Kidney tubule cell (primary cell): ENCODE measurements around the gene SYNPO.

Experiments
- DNase-seq: peaks from one replicate; pipeline ENCODE4 v3.0.0-alpha.2; 2018; ENCODE audit warnings: low spot score

Gene SYNPO, protein sequence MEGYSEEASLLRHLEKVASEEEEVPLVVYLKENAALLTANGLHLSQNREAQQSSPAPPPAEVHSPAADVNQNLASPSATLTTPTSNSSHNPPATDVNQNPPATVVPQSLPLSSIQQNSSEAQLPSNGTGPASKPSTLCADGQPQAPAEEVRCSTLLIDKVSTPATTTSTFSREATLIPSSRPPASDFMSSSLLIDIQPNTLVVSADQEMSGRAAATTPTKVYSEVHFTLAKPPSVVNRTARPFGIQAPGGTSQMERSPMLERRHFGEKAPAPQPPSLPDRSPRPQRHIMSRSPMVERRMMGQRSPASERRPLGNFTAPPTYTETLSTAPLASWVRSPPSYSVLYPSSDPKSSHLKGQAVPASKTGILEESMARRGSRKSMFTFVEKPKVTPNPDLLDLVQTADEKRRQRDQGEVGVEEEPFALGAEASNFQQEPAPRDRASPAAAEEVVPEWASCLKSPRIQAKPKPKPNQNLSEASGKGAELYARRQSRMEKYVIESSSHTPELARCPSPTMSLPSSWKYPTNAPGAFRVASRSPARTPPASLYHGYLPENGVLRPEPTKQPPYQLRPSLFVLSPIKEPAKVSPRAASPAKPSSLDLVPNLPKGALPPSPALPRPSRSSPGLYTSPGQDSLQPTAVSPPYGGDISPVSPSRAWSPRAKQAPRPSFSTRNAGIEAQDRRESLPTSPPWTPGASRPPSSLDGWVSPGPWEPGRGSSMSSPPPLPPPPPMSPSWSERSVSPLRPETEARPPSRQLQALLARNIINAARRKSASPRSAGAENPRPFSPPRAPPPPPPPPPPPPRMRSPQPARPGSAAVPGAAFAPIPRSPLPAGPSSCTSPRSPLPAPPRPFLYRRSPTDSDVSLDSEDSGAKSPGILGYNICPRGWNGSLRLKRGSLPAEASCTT

DNA sequence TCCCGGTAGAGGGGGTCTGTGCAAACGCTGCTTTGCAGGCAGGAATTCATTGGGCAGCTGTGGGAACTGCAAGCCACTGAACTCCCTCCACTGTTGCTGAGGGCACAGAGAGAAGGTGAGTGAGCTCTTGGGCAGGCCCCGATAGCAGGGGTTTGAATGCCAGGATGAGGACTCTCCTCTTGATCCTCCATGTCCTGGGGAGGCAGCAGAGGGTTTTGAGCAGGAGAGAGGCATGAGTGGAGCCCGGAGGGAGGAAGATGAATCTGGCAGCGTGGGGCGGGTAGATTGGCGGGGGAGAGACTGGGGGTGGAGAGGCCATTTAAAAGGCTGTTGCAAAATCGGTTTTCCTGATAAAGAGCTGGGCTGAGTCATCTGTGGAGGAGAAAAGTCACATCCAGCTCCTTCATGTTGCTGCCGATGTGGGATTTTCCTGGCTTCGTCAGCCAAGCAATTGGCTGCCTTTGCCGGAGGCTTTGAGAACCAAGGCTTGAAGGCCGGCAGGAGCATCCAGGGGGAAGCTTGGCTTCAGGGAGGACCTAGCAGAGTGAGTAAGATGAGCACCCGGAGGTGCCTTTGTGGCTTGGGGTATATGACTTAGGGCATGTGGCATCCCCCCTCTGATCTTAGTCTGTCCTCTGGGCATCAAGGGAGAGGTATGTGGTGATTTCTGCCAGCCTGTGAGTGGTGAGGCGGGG lies at the start of gene SYNPO:
TSS of gene SYNPO (plus strand) at position 350 of the 695 bp plus-strand sequence. CDS start 7,616 bp downstream, outside the sequence.
- DNase-seq, result peak; percentile 93

DNA sequence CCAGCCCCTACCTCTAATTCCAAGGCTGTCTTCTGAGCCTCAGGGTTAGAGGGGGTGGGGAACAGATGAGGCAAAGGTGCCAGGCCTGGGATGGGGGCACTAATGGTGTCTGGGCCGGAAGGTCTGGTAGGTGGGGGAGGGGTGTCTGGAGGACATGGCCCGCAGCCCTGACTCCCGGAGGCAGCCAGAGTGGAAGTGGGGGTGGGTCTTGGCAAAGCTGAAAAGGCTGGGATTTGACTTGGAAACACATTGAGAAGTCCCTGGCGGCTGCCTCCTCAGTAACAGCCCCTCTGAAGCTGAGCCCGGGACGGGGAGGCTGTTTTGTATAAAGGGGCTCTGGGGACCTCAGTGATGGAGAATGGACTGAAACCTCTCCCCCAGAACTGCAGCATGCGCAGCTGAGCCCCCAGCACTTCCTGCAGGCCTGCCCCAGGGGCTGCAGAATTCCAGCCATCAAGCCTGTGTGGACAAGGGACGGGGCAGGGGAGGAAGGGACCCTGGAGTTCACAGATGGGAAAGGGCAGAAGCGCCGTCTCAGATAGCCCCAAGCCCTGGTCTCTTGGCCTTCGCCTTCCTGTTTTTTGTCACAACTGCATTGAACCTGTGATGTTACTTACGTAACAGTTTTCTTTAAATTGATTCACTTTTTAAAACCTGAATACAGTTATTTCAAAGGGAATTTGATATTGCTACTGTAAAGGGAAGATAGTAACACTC lies 49.3 kb upstream of the SYNPO start:
- DNase-seq, result no peak

DNA sequence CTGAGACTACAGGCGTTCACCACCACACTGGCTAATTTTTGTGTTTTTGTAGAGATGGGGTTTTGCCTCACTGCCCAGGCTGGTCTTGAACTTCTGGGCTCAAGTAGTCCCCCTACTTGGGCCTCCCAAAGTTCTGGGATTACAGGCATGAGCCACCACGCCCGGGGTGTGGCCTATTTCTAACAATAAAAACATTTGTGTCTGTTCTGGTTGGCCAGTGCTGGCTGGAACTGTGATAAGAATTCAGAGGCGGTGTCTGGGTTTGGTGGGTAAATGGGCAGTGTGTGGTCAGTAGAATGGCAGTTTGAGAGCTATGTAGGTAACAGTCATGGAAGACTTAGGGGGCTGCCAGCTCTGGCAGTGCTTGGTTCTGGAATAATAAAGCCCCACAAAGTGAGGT lies 46.9 kb upstream of the SYNPO start:
- DNase-seq, result no peak

DNA sequence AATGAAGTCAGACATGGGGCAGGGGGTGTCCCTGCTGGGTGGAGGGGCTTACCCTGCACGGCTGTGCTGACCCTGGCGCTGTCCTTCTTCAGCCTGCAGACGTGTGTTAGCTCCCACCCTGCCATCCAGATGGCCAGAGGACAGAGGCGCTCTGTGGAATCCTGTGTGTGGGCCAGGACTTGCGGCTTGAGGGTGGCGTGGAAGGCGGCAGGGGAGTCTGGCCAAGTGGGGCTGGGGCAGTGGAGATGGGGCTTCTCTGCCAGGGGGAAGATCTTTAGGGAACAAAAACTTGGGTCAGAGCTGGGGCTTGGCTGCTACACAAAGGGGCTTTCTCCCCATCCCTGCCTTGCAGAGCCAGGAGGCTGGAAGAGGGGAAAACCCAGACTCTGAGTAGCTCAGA lies 46.5 kb upstream of the SYNPO start:
- DNase-seq, result no peak

DNA sequence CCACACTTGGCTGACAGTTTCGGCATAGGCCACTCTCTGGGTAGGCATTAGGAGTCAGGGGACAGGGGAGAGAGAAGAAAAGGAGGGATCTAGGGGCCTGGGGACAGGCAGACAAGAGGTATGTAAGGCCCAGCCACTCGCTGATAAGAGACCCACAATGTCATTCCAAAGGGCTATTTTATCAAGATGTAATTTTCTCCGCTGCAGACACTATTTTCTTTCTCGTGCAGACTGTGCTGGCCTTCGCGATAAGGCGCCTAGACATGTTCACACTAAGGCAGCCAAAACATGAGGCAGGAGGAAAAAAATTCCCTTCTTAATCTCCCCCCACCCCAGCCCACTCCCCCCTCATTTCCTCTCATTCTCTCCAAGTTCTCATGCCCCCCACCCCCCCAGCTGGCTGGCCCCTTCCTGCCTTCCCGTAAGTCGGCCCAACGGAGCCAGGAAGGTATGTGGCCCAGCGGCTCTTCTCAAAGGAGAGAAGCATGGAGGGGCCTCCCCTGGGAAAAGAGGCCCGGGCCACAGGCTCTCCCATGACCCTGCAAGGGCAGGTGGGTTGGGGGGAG lies 44.9 kb upstream of the SYNPO start:
- DNase-seq, result no peak

DNA sequence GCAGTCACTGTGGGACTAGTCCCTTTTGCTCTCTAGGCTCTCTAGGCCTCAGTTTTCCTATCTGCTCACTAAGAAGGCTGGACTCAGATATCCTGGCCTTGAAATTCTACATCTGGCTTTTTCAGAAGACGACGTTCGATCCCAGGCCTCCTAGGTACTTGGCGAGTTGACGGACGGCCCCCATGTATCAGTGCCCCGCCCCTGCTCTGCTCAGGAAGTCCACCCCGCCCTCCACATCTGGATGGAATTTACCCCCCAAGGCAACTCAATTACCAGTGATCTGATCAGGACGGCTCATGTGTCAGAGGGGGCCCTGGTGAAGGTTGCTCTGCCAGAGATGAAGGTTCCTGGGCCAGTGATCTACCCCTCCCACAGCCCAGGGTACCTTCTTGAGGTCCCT lies 44.1 kb upstream of the SYNPO start:
- DNase-seq, result no peak

DNA sequence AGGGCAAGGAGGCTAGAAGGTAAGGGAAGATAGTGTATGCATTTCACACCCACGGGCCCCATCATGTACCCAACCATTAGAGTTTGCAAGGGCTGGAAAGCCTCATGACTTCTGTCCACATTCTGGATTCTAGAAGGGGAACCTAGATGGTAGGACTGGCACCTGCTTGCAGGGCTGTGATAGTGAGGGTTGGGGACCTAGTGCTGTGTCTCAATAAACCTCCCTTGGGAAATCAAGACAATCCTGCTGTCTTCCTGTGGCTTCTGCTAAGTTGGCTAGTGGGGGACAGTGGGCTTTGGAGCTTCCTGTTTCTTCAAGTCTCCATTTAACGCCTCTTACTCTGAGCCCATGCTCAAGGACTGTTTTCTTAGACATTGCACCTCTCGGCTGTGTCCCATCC lies 43.6 kb upstream of the SYNPO start:
- DNase-seq, result no peak

DNA sequence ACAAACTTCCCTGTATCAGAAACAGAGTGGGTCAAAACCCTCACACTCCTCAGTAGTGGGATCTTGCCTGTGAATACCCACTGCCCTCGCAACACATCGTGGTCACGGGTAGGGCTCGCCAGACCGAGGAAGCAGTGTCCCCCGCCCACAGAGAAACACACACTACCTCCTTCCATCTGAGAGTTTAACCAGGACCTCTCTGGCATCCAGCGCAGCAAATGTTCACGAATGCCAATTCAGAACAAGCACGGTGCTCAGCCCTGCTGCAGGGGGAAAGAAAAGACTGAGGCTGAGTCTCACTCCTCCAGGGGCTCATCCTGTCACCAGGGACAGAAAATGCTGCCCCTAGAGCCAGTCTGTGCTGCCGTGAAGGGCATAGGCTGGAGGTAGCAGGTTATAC lies 42.5 kb upstream of the SYNPO start:
- DNase-seq, result no peak

DNA sequence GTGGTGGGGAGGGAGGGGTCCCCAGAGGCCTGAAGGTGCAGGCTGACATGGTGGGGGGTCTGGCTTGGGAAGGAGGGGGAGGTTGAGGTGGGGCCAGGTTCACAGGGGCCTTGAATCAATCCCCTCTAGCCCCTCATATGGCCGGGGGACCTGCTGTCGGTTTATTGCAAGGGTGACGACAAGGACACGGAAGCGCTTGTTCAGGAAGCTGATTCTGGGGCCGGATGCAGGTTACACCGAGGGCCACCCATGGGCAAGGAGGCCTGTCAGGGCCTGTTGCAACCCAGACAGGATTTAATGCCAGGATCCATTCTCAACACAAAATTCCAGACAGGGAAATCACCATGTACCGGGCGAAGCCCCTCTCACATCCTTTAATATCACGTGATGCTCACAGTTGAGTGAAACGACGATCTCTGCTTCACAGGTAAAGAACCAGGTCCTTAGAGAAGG lies 41.6 kb upstream of the SYNPO start:
- no peak for DNase-seq

DNA sequence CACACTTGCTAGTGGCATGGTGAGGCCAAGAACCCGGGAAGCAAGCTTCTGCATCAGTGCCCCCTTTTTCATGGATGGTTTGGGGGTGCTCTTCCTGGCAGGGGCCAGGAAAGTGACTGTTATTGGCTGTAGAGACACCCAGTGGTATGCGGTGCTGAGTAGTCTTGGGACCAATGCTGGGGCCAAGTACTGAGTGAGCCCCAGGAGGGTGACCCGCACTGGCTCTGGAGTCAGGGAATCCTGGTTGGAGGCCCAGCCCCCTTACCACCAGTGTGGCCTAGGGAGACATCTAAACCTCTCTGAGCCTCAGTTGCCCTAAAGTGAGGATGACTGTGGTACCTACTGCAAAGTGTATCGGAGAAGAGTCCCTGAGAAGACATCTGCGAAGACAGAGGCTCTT lies 41.2 kb upstream of the SYNPO start:
- no peak for DNase-seq

DNA sequence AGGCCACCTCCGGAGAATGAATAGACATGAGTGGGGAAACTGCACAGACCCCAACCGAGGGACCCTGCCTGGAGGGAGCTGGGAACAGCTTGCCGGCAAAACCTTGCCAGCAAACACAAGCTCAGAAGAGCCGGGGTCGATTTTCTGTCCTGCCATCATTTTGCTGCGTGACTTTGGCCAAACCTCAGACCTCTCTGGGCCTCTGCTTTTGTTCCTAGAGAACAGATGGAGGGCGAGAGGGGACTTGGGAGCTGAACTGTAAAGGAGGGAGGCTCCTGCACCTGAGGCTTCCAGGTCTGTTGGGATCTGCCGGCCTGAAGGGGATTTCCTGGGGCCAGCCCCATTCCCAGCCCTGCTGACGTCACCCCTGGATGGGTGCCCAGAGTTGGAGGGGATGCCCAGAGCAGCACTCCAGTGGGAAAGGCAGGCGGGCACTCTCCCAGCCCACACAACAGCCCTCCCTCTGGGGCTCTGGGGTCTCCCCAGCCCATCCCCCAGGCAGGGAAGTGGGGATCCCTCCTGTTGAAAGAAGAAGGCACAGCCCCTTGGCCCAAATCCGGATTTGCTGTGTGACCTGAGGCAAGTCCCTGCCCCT lies 40.4 kb upstream of the SYNPO start:
- peak; percentile 90 for DNase-seq

DNA sequence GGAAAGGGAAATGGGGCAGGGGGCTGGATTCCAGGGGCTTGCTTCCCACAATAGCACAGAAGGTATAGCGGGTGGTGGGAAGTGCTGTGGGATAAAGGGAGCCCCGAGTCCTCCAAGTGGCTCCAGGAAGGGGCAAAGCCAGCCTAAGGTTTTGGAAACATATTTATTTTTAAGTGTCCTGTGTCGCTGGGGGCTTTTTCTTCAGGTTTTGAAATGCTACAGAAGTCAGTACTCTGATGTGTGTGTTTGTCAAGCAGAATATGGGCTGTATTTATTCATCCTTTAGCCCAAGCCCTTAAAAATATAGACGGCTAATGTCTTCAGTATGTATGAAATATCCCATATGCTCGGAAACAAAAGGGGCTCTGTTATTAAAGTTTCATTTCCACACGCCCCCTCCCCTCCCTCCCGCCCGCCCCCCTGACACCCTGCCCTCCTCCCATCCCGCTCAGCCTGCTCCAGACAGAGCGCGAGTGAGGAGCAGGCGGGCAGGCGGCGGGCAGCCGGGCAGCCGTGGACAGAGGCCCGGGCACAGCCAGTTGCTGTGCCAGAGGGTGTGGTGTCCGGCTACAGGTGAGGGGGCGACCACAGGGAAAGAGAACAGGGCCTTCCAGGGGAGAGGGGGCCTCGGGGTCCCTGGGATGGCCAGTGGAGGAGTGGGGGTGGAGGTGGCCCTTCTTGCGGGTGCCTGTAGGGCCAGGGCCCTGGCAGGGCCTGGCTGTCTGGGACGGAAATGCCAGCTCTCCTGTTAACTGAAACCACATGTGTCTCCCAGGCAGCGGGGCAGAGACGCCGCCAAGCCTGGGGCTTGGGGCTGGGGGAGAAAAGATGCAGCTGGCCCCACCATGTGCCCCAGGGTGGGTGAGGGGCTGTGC lies 39.6 kb upstream of the SYNPO start:
- no peak for DNase-seq

DNA sequence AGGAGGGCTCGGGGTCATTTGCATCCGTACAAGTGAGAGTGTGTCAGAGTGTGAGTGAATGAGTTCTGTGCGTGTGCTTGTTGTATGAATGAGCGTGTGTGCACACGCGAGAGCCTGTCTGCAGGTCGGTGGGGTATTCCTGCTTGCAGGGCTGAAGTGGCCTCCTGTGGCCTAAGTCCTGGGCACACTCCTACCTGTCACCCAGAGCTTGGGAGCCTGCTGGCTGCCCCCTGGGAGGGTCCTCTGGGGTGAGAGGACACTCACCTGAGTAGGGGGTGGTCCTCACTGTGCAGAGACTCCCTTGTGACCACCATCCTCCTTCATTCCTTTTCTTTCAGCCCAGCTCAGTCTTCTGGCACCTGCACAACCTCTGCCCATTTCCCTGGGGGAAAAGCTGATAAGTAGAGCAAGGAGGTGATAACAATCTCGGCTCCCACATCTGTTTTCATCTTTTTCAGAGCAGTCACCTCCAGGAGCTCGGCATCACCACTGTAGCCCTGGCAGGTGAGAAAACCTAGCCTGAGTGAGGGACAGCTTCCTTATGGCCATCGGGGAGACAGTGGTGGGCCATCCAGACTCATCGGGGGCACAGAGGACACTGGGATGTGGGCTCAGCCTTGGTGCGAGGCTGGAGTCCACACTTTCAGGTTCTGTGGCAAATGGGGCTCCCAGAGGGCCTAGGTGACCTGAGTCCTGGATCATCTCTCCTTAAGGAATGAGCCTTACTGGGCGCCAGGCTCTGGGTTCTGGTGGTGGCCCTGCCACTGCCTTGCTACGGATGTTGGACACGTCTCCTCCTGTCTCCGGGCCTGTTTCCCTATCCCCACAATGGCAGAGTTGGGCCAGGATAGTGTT lies 38.7 kb upstream of the SYNPO start:
- DNase-seq, result no peak

DNA sequence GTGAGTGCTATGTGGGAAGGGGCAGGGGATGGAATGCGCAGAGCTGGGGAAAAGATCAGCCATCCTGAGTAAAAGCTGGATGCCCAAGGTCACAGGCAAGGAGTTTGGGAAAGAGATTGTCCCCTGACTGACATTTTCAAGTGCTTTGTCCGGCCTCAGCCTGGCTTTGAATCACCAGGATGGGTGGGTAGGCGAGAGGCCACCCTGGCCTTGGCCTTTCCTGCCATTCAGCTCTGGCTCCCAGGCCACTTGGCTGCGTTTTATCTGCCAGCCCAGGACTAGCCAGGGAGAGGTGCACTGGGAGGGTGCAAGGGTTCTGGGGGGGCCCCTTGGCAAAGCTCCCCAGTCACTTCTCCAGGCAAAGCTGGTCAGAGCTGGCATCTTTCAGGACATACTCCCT lies 37.4 kb upstream of the SYNPO start:
- no peak for DNase-seq

DNA sequence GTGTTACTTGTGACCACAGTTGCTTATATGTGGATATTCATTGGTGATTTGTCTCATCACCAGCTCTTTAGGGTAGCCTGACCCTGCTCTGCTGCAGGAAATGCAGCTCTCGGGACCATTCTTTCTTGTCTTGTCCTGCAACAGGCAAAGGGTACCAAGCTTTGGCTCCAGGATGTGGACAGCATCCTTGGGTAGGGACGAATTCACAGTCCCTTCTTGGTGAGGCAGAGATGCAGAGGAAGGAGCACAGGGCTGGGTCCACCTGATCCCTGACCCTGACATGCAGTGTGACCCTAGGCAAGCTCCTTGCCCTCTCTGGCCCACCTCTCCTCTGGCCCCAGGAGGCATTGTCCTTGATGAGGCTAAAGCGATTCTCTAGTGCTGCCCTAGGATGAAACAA lies 37.0 kb upstream of the SYNPO start:
- DNase-seq, result no peak

DNA sequence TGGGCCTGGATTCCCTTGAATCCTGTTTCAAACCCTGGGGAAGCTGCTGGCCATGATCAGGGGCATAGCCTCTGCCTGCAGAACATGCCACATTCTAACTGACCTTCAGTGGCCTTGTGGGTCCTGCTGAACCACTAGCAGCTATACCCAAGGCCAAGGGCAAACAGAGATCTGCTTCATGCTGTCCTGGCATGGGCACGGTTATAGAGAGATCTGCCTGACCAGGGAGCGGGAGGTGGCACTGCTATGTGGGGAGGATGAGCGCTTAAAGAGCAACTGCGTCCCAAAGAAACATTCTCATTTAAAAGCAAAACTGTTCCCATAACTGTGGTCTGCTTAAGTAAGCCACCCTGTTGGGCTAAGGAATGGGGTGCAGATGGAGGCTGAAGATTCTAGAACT lies 36.5 kb upstream of the SYNPO start:
- no peak for DNase-seq

DNA sequence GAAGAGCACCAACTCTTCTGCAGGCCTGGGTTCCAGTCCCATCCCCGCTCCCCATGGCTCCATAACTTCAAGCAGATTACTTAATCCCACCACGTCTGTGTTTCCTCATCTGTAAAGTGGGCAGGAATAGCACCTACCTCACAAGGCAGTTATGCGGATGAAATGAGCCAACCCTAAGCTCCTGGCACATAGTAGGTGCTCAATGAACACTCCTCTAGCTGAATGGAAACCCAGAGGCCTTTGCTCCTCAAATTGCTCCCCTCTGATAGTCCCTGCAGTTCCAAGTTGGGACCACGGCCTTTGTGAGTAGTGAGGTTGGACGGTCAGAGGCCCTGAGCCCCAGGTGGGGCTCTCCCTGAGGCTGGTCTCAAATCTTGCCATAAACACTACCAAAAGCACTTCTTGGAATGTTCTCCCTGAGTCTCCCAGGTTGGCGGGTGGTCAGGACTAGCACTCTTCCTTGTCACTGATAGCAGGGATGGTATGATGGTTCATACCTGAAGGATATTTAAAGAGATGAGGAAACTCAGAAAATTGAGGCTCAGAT lies 35.5 kb upstream of the SYNPO start:
- no peak for DNase-seq

DNA sequence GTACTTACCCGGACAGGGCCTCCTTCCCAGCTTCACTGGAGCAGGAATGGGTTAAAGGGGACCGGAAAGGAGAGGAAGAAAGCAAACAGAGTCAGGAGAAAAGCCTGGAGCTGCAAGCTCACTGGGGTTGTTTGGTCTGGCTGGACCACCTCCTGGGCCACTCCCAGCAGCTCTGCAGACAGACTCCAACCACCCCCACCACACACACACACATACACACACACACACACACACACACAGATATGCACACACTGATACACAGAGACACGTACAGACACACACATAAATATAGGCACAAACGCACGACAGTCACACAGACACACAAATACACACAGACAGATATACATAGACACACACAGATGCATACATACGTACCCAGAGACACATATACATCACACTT lies 34.9 kb upstream of the SYNPO start:
- no peak for DNase-seq

DNA sequence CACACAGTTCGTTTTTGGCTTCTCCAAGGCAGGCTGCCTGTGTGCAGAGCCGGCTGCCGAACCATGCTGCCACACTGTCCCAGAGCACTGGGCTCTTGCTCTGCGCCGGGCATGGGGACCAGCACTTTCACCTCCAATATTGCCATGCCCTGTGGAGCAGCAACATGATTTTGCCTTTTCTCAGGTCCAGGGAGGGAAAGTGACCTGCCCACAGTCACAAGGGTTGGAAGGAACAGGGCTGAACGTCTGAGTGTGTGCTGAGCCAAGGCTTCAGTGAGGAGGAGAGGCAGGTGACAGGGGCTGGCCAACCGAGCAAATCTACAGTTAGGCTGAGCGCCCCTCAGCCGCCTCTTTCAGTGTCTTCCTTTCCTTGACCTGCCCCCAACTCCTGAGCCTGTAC lies 34.0 kb upstream of the SYNPO start:
- DNase-seq, result no peak
